ENCODE results near the gene SHISA5. TPM values are rescaled to one million over a fixed set of nuclear protein-coding genes. Genes with fewer than 3 reads are reported as not detected.

Gene SHISA5
- total and polyA plus RNA-seq, 2 of the 4 experiments (the other 2 are of a cell fraction): 82.3 to 162 TPM

GRCh38 chr3:48502121-48502520, 1.9 kb downstream of the SHISA5 start:
- Histone ChIP-seq H3K27me3 (ENCODE audit: control insufficient read depth, insufficient read depth, low read length) (no peaks in the 10 kb centered on the region), H3K9ac (ENCODE audit: low read depth, low read length) (no peak overlapping the region), H3K36me3 (ENCODE audit: control insufficient read depth, insufficient read depth, low read length) (peaks cover 13% of the 10 kb centered on the region), H2BK20ac (ENCODE audit: low read depth, low read length) (no peak overlapping the region), H2AK5ac (ENCODE audit: low read depth, low read length) (no peak overlapping the region), H2BK120ac (ENCODE audit: low read depth, low read length) (no peak overlapping the region), H4K5ac (ENCODE audit: low read depth, low read length) (no peak overlapping the region), H3K9me3 (ENCODE audit: control insufficient read depth, insufficient read depth, low read length) (no peaks in the 10 kb centered on the region; the same call in 1 of the 2 replicates), H3K23ac (ENCODE audit: low read depth, low read length) (no peak overlapping the region), H4K91ac (ENCODE audit: insufficient read depth, low read depth, low read length) (no peak overlapping the region), H3K4me3 (ENCODE audit: insufficient read depth, low read depth, low read length) (no peak overlapping the region), H3K4ac (ENCODE audit: low read depth, low read length) (no peak overlapping the region), H3K56ac (ENCODE audit: extremely low read depth, insufficient read depth, low read length) (no peak overlapping the region), H4K20me1 (ENCODE audit: insufficient read depth, low read length) (no peaks in the 10 kb centered on the region; the same call in 1 of the 2 replicates), H3K4me2 (ENCODE audit: low read depth, low read length) (no peak overlapping the region), H2AFZ (replicated peaks; ENCODE audit: low read length, poor library complexity) (no peak overlapping the region), H3K9me1 (ENCODE audit: insufficient read depth, low read length) (peaks cover 25% of the 10 kb centered on the region), H2BK15ac (ENCODE audit: low read depth, low read length) (no peak overlapping the region), H3K18ac (ENCODE audit: low read depth, low read length) (no peak overlapping the region), H2BK5ac (ENCODE audit: low read depth, low read length, poor library complexity, severe bottlenecking) (no peak overlapping the region), H3K27ac (ENCODE audit: insufficient read depth, low read length) (no peak overlapping the region), H3K79me1 (ENCODE audit: low read depth in 1 of 2, low read length in 2 of 2) (peaks cover 13 to 47% of the 10 kb centered on the region in 2 experiments; a peak in 3 of 4 replicates), H2AK9ac (replicated peaks; ENCODE audit: low read depth, low read length, poor library complexity) (no peak overlapping the region), H3K14ac (replicated peaks; ENCODE audit: low read depth, low read length) (no peak overlapping the region), H4K8ac (ENCODE audit: low read depth in 2 of 2, low read length in 2 of 2) (no peak overlapping the region), H3K4me1 (ENCODE audit: control insufficient read depth, insufficient read depth, low read length) (peaks cover 14% of the 10 kb centered on the region)
- ATAC-seq (ENCODE audit: low read depth) (no peak), DNase-seq (no peak)
- in situ Hi-C loops (cut with MboI; ENCODE audit: low sequenced_read_pairs) (no loop called here), dilution Hi-C loops (cut with HindIII; ENCODE audit: low sequenced_read_pairs, unreplicated experiment) (no loop called here), intact Hi-C loops (cut with micrococcal nuclease) (no loop called here)
- ChIA-PET POLR2A (ENCODE audit: unreplicated experiment) (no interaction called here), CTCF (no interaction called here)
- TF ChIP-seq RFX5 (IDR thresholded peaks at IDR 0.05; ENCODE audit: low read depth, low read length) (no peak), SMC3 (IDR thresholded peaks at IDR 0.05; ENCODE audit: low read depth, low read length) (no peak), FOS (IDR thresholded peaks at IDR 0.05; ENCODE audit: low read depth, low read length) (no peak), RAD21 (IDR thresholded peaks at IDR 0.05; ENCODE audit: low read length) (no peak)
- no TSS peak for BruUV-seq (replicated peaks)
- WGBS, 2 experiments (ENCODE audit: extremely low coverage in 2 of 2, insufficient read length in 1 of 2): 80% methylated on average over 1 of the region's 5 CpGs; no CpG with 5 or more reads in 1 of the 2 experiments
